Transverse colon (tissue), 4 donors: Measurements from ENCODE around the gene AP4E1. TPM values are rescaled to one million over a fixed set of nuclear protein-coding genes. Genes with fewer than 3 reads are reported as not detected.

Experiments
- DNase-seq: peaks from one replicate; pipeline ENCODE4 v3.0.0-alpha.2; 2019
- H3K27ac ChIP-seq, 4 donors: fragments of 200-600 bp; sonication (generic); 2 replicates each; pipeline ENCODE4 v1.5.1; 2016 to 2018; ENCODE audit warnings: inconsistent platforms in 4 of 4
- H3K27me3 ChIP-seq: fragments of 200-600 bp; sonication (generic); 2 replicates; pipeline ENCODE4 v1.5.1; 2017; ENCODE audit warnings: inconsistent platforms
- H3K36me3 ChIP-seq, 4 donors: fragments of 200-600 bp; sonication (generic); 2 replicates each; pipeline ENCODE4 v1.5.1; 2017 to 2019; ENCODE audit warnings: inconsistent platforms in 4 of 4
- H3K4me1 ChIP-seq, 4 donors: fragments of 200-600 bp; sonication (generic); 2 replicates each; pipeline ENCODE4 v1.5.1; 2017 to 2020; ENCODE audit warnings: inconsistent platforms in 4 of 4
- H3K4me3 ChIP-seq, 4 donors: fragments of 200-600 bp; sonication (generic); 1 replicate in 1 of 4; 2 replicates in 3 of 4; pipeline versions ENCODE4 v1.5.1 to v1.6.1; 2017 to 2019; ENCODE audit warnings: inconsistent platforms in 4 of 4
- H3K9me3 ChIP-seq, 2 donors: fragments of 200-600 bp; sonication (generic); 2 replicates each; pipeline ENCODE4 v1.5.1; 2017 to 2019; ENCODE audit warnings: inconsistent platforms in 2 of 2
- CTCF ChIP-seq, 5 experiments: fragments of 200-600 bp in 3 of 5; fragments of 450-650 bp in 2 of 5; sonication (generic) in 3 of 5; IDR thresholded peaks; 1 replicate in 2 of 5; 2 replicates in 3 of 5; pipeline ENCODE4 v1.5.1; 2016 to 2017; ENCODE audit warnings: antibody characterized with exemption in 5 of 5, inconsistent platforms in 3 of 5, mild to moderate bottlenecking in 2 of 5, moderate library complexity in 1 of 5
- EP300 ChIP-seq: sonication (generic); formaldehyde crosslinking; IDR thresholded peaks from one replicate; pipeline ENCODE4 v1.6.1; 2017; ENCODE audit warnings: antibody characterized with exemption, low read depth
- POLR2A ChIP-seq: fragments of 450-650 bp; IDR thresholded peaks from one replicate; pipeline ENCODE4 v1.6.1; 2016; ENCODE audit warnings: antibody characterized with exemption, mild to moderate bottlenecking, moderate library complexity
- POLR2AphosphoS5 ChIP-seq, 3 donors: sonication (generic); formaldehyde crosslinking; IDR thresholded peaks; one replicate each; pipeline ENCODE4 v1.6.1; 2016; ENCODE audit warnings: antibody characterized with exemption in 3 of 3
- WGBS, 2 donors: methylation state at CpG; one replicate each; pipeline ENCODE4 v1.1.5; 2018; ENCODE audit warnings: low coverage in 1 of 2; 5-methylcytosine and 5-hydroxymethylcytosine counted together
- in situ Hi-C, 4 donors: fragments of 200-750 bp; cut with MboI; loops; one replicate each; pipeline versions ENCODE4 v1.15.0 to v1.15.1; 2017; ENCODE audit warnings: low sequenced_read_pairs in 3 of 4, low pct_ligation_motif_present in 1 of 4, low pct_unique_long_range_greater_than_20kb in 1 of 4
- intact Hi-C: fragments of 100-400 bp; cut with DNase I; formaldehyde crosslinking; loops from one replicate; pipeline ENCODE4 v1.15.1; 2023; ENCODE audit warnings: low total_unique reads
- total RNA-seq, 4 donors: library from RNA; depleted of rRNA; stranded (reverse); fragments of >200 nt; gene quantifications; one replicate each; pipeline ENCODE4 v1.1.0, GENCODE V29; 2016

AP4E1 gene
- total RNA-seq, 4 donors from 2014 or later: 6.0 to 22.4 (median 9.9) TPM

- intact Hi-C loops: no loop called here
- H3K27me3 ChIP-seq: no peaks in the 10 kb centered on the region
- in situ Hi-C loops: loop anchor here in 1 of 4 donors (25.0 kb wide), 1 partner anchor 91 kb away; no protein-coding TSS in a partner anchor
- H3K4me3 ChIP-seq: no peak overlapping the region
- no peaks in the 10 kb centered on the region for H3K9me3 ChIP-seq
- DNase-seq: no peak
- H3K4me1 ChIP-seq: peaks cover 0 to 14% (median 2%) of the 10 kb centered on the region in 4 donors
- no peak overlapping the region for H3K27ac ChIP-seq
- TF ChIP-seq EP300: no peak
- TF ChIP-seq POLR2AphosphoS5 (IDR thresholded peaks at IDR 0.05): no peak
- TF ChIP-seq CTCF (IDR thresholded peaks at IDR 0.05): no peak
- no peak for TF ChIP-seq POLR2A
- H3K36me3 ChIP-seq: no peaks in the 10 kb centered on the region
- WGBS, 2 donors: 85% methylated on average over 1 of the region's 1 CpG; no CpG with 5 or more reads in 1 of the 2 donors
Measured at GRCh38 chr15:51053571-51053970, 145.1 kb downstream of the AP4E1 start.

- DNase-seq: no peak
Measured at GRCh38 chr15:51054535-51054934, 146.1 kb downstream of the AP4E1 start.

More at GRCh38 chr15:51054535-51054934, 146.1 kb downstream of the AP4E1 start:
- Histone ChIP-seq H3K36me3 (no peaks in the 10 kb centered on the region), H3K4me3 (no peak overlapping the region), H3K9me3 (no peaks in the 10 kb centered on the region), H3K27me3 (no peaks in the 10 kb centered on the region), H3K4me1 (peaks cover 0 to 9% (median 2%) of the 10 kb centered on the region in 4 donors), H3K27ac (no peak overlapping the region)
- in situ Hi-C loops: loop anchor here in 1 of 4 donors (25.0 kb wide), 1 partner anchor 92 kb away; no protein-coding TSS in a partner anchor
- intact Hi-C loops: no loop called here
- TF ChIP-seq POLR2AphosphoS5 (IDR thresholded peaks at IDR 0.05) (no peak), CTCF (IDR thresholded peaks at IDR 0.05) (no peak), POLR2A (no peak), EP300 (no peak)
- 93 to 100% methylated on average over 1 of the region's 1 CpG for WGBS, 2 donors

Other genes with a start within 250 kb of the AP4E1 start
- gene TRPM7, start 221.9 kb upstream of the AP4E1 start, total RNA-seq: 10 to 100 TPM; 47.4 to 96.5 (median 48.8) TPM
- 100 to 1,000 TPM; 325 to 777 (median 391) TPM for gene SPPL2A, start 143.0 kb upstream of the AP4E1 start, total RNA-seq
- gene TNFAIP8L3, start 186.2 kb downstream of the AP4E1 start, total RNA-seq: 10 to 100 TPM in 1 of 4 donors, 1 to 10 TPM in 3; 6.8 to 35.5 (median 8.6) TPM